Germinal center (tissue), 1 donor: ENCODE data around the gene CHEK2.
"Not testable (repeated sequence)": the region's sequence is repeated elsewhere in the genome, so short reads cannot be mapped to it uniquely, and the experiment has no call there.

Experiments
- DNase-seq: peaks from one replicate; pipeline ENCODE4 v3.0.0; 2012; ENCODE audit warnings: mixed read lengths, low spot score

Gene CHEK2

GRCh38 chr22:28682966-28683365 lies 58.7 kb downstream of the CHEK2 start:
- not testable (repeated sequence) for DNase-seq

DNA sequence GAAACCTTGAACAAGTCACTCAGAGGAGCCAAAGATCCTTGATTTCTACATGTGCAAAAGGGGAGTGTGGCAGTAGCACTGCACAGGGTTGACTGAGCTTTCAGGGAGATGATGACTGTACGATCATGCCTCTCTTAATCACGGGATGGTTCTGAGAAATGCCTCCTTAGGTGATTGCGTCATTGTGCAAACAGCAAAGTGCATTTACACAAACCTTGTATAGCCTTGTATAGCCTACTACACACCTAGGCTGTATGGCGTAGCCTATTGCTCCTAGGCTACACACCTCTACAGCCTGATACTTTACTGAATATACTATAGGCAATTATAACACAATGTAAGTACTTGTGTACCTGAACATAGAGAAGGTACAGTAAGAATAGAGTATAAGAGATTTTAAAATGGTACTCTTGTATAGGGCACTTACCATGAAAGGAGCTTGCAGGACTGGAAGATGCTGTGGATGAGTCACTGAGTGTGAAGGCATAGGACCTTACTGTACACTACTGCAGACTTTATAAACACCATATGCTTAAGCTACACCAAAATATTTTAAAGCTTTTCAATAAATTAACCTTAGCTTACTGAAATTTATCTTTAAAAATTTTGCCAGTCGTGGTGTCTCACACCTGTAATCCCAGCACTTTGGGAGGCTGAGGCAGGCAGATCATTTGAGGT lies 60.7 kb downstream of the CHEK2 start:
- not testable (repeated sequence) for DNase-seq

GRCh38 chr22:28679611-28680287 lies 61.9 kb downstream of the CHEK2 start, which contains the start of gene TTC28:
TSS of gene TTC28 (minus strand) at chr22:28679840. CDS start at chr22:28679723, 117 bp downstream.
- DNase-seq: peak; percentile 60

GRCh38 chr22:28678778-28679610 lies 62.6 kb downstream of the CHEK2 start:
- DNase-seq: peak; percentile 18

GRCh38 chr22:28678170-28678569 lies 63.5 kb downstream of the CHEK2 start:
- DNase-seq: not testable (repeated sequence)

DNA sequence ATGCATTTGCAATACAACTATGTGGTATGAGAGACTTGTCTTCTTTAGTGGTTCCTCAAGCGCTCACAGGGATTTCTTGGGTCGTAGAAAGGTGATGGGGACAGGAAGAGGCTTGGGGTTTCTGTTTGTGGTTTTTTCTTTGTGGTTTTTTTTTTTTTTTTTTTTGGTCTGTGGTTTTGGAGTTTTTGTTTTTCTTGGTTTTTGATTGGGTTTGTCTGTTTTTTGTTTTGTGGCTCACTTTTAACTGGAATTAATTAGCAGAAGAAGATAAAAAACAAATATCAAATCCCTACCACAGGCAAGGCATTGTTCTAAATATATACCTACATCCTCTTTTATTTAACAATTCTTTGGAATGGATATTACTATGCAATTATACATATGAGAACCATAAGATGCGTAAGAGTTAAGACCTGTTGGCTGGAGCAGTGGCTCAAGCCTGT lies 67.5 kb downstream of the CHEK2 start:
- DNase-seq: peak; percentile 24

DNA sequence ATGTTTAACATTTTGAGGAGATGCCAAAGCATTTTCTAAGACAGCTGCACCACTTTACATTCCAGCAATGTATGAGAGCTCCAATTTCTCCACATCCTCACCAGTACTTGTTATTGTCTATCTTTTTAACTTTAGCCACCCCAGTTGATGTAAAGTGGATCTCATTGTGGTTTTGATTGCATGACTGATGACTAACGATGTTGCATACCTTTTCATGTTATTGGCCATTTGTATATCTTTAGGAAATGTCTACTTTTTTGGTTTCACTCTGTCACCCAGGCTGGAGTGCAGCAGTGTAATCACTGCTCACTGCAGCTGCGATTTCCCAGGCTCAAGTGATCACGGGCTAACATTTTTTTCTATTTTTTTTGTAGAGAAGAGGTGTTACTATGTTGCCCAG lies 70.9 kb downstream of the CHEK2 start:
- DNase-seq: no peak

DNA sequence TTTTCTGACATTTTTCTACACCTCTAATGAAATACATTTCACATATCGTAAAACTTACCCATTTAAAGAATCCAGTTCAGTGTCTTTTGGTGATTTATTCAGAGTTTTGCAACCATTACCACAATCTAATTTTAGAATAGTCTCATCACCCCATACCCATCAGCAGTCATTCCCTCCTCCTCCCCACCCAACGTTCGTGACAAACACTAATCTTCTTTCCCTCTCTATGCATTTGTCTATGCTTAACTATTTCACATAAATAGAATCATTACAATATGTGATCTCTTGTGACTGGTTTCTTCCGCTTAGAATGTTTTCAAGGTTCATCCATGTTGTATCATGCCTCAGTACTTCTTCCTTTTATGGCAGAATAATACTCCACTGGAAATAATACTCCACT lies 71.5 kb downstream of the CHEK2 start:
- no peak for DNase-seq

- DNase-seq: no peak
Observed at GRCh38 chr22:28669387-28669786, 72.2 kb downstream of the CHEK2 start.

DNA sequence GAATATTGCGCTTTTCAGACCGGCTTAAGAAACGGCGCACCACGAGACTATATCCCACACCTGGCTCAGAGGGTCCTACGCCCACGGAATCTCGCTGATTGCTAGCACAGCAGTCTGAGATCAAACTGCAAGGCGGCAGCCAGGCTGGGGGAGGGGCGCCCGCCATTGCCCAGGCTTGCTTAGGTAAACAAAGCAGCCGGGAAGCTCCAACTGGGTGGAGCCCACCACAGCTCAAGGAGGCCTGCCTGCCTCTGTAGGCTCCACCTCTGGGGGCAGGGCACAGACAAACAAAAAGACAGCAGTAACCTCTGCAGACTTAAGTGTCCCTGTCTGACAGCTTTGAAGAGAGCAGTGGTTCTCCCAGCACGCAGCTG lies 78.1 kb downstream of the CHEK2 start:
- not testable (repeated sequence) for DNase-seq

DNA sequence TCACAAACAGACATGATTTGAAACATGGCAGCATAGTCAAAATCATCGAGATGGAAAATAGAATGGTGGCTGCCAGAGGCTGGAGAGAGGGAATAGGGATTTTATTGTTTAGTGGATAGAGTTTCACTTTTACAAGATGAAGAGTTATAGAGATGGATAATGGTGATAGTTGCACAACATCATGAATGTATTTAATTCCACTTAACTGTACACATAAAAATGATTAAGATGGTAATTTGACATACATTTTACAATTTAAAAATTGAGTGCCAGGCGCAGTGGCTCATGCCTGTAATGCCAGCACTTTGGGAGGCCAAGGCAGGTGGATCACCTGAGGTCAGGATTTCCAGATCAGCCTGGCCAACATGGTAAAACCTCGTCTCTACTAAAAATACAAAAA lies 83.2 kb downstream of the CHEK2 start:
- DNase-seq: no peak

- no peak for DNase-seq
Observed at GRCh38 chr22:28656181-28656580, 85.4 kb downstream of the CHEK2 start.

GRCh38 chr22:28650463-28650862 lies 91.2 kb downstream of the CHEK2 start:
- DNase-seq: no peak

- no peak for DNase-seq
Observed at GRCh38 chr22:28648792-28649191, 92.8 kb downstream of the CHEK2 start.

DNA sequence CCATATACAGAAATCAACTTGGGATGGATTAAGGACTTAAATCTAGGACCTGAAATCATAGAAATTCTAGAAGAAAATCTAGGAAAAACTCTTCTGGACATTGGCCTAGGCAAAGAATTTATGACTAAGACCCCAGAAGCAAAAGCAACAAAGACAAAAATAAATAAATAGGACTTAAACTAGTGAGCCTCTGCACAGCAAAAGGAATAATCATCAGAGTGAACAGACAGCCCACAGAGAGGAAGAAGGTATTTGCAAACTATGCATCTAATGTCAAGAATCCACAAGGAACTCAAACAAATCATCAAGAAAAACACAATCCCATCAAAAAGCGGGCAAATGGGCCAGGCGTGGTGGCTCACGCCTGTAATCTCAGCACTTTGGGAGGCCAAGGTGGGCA lies 94.4 kb downstream of the CHEK2 start:
- no peak for DNase-seq

GRCh38 chr22:28639321-28639720 lies 102.3 kb downstream of the CHEK2 start:
- DNase-seq: no peak
